Astrocyte (in vitro differentiated cells and primary cell): ENCODE data around the gene CCDC93. TPM values are rescaled to one million over a fixed set of nuclear protein-coding genes. Genes with fewer than 3 reads are reported as not detected.
A peak's percentile ranks its signal among the peaks of the same experiment; 100 is the strongest.

Source experiments
- DNase-seq: peaks from one replicate; pipeline ENCODE4 v3.0.0-alpha.2; 2010; ENCODE audit warnings: low read depth
- FAIRE-seq: peaks from 2 replicates; lab custom pipeline; 2011; peaks lifted over from hg19 to GRCh38; lab: Jason Lieb, UNC
- H2AFZ ChIP-seq: 2 replicates; pipeline ENCODE4 v1.6.0; 2012; ENCODE audit warnings: low read depth, low read length, inconsistent platforms
- H3K27ac ChIP-seq: 2 replicates; pipeline ENCODE4 v1.5.1; 2011; ENCODE audit warnings: low read depth, low read length, inconsistent platforms
- H3K27me3 ChIP-seq: 2 replicates; pipeline ENCODE4 v1.6.0; 2011; ENCODE audit warnings: low read length, inconsistent platforms; ENCODE audit not compliant: insufficient read depth
- H3K36me3 ChIP-seq: 2 replicates; pipeline ENCODE4 v1.5.1; 2011; ENCODE audit warnings: low read length, inconsistent platforms; ENCODE audit not compliant: insufficient read depth
- H3K4me1 ChIP-seq: 2 replicates; pipeline ENCODE4 v1.5.1; 2011; ENCODE audit warnings: low read length, inconsistent platforms; ENCODE audit not compliant: insufficient read depth
- H3K4me2 ChIP-seq: 2 replicates; pipeline ENCODE4 v1.6.0; 2012; ENCODE audit warnings: low read length, inconsistent platforms
- H3K4me3 ChIP-seq: 2 replicates; pipeline ENCODE4 v1.5.1; 2011; ENCODE audit warnings: low read depth, mild to moderate bottlenecking, low read length, inconsistent platforms; ENCODE audit not compliant: insufficient read depth
- H3K79me2 ChIP-seq: 2 replicates; pipeline ENCODE4 v1.6.0; 2012; ENCODE audit warnings: mild to moderate bottlenecking, low read length, inconsistent platforms; ENCODE audit not compliant: insufficient read depth
- H3K9ac ChIP-seq: 2 replicates; pipeline ENCODE4 v1.6.0; 2012; ENCODE audit warnings: mild to moderate bottlenecking, low read length, inconsistent platforms
- H3K9me3 ChIP-seq: 2 replicates; pipeline ENCODE4 v1.5.1; 2012; ENCODE audit warnings: low read depth, mild to moderate bottlenecking, low read length, inconsistent platforms; ENCODE audit not compliant: insufficient read depth
- H4K20me1 ChIP-seq: 2 replicates; pipeline ENCODE4 v1.6.0; 2012; ENCODE audit warnings: low read length, inconsistent platforms; ENCODE audit not compliant: insufficient read depth
- H3K27ac Mint-ChIP-seq: one replicate; pipeline ENCODE4 v1.8.0; 2021; ENCODE audit warnings: mild to moderate bottlenecking, mixed read lengths; ENCODE audit not compliant: unreplicated experiment
- H3K27me3 Mint-ChIP-seq: one replicate; pipeline ENCODE4 v1.8.0; 2021; ENCODE audit warnings: low read depth, mixed read lengths; ENCODE audit not compliant: unreplicated experiment
- H3K36me3 Mint-ChIP-seq: one replicate; pipeline ENCODE4 v1.8.0; 2021; ENCODE audit warnings: low read depth, mixed read lengths; ENCODE audit not compliant: unreplicated experiment
- H3K4me1 Mint-ChIP-seq: one replicate; pipeline ENCODE4 v1.8.0; 2021; ENCODE audit warnings: low read depth, mixed read lengths; ENCODE audit not compliant: unreplicated experiment
- H3K4me3 Mint-ChIP-seq: one replicate; pipeline ENCODE4 v1.8.0; 2021; ENCODE audit warnings: mild to moderate bottlenecking, moderate library complexity, mixed read lengths; ENCODE audit not compliant: unreplicated experiment
- H3K9me3 Mint-ChIP-seq: one replicate; pipeline ENCODE4 v1.8.0; 2021; ENCODE audit warnings: mild to moderate bottlenecking, mixed read lengths; ENCODE audit not compliant: unreplicated experiment
- CTCF ChIP-seq: IDR thresholded peaks from 2 replicates; pipeline ENCODE4 v1.5.1; 2011; ENCODE audit warnings: low read depth, mild to moderate bottlenecking, inconsistent platforms, low read length, moderate library complexity; ENCODE audit not compliant: insufficient read depth
- EZH2 ChIP-seq: IDR thresholded peaks from 2 replicates; pipeline ENCODE4 v1.6.1; 2012; ENCODE audit warnings: mild to moderate bottlenecking, low read length, inconsistent platforms; ENCODE audit not compliant: insufficient read depth
- total RNA-seq: library from RNA; stranded (reverse); gene quantifications from 2 replicates; pipeline ENCODE4 v1.2.1, GENCODE V29; 2021

The CCDC93 gene
- total RNA-seq, 1 donor from 2014 or later: 29.1 TPM

GRCh38 chr2:117981810-117982209, 32.1 kb downstream of the CCDC93 start:
- Histone ChIP-seq H3K9me3 (no peaks in the 10 kb centered on the region), H3K79me2 (peaks cover 3% of the 10 kb centered on the region), H3K4me3 (no peak overlapping the region), H3K36me3 (no peaks in the 10 kb centered on the region), H3K9ac (no peak overlapping the region), H3K27me3 (no peaks in the 10 kb centered on the region), H3K4me1 (peaks cover 45% of the 10 kb centered on the region), H3K4me2 (no peak overlapping the region), H3K27ac (peak overlapping the region; percentile 97), H2AFZ (no peak overlapping the region), H4K20me1 (no peaks in the 10 kb centered on the region)
- no peak for FAIRE-seq
- DNase-seq: no peak
- Mint-ChIP-seq H3K27ac (no peak overlapping the region), H3K36me3 (peaks cover 2% of the 10 kb centered on the region), H3K4me3 (no peak overlapping the region), H3K9me3 (no peaks in the 10 kb centered on the region), H3K4me1 (peaks cover 30% of the 10 kb centered on the region), H3K27me3 (no peaks in the 10 kb centered on the region)
- TF ChIP-seq EZH2 (no peak), CTCF (no peak)

DNA sequence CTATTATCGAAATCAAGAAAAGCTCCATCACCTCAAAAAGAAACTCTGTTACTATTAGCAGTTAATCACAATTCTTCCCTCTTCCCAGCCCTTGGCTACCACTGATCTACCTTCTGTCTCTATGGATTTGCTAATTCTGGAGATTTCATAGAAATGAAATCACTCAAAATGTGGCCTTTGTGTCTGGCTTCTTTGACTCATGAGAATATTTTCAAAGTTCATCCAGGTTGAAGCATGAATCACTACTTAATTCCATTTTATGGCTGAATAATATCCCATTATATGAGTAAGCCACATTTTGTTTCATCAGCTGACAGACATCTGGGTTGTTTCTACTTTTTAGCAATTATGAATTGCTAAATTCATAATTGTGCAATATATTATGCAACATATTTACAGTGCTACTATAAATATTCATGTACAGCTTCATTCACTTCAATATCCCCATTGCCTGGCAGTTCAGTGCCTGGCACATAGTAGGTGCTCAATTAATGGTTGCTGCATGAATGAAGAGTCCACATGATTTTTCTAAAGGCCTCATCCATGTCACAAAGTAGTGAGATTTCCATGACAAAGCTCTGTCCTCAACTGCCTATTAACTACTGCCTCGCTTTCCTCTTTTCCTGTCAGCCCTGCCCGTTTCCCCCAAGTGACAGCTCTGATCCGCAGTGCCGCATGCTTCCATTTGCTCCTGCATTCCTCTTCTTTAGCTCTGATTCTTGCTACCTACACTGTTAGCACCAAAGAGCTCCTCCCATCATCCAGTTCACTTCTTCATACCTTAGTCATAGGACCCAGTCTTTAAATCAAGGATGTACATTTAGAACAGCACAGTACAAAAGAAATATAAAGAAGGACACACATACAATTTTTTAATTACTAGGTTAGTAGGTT, 32.8 kb downstream of the CCDC93 start:
- Histone ChIP-seq H3K79me2 (peaks cover 3% of the 10 kb centered on the region), H3K4me3 (no peak overlapping the region), H3K27ac (peak overlapping the region; percentile 97), H3K9me3 (no peaks in the 10 kb centered on the region), H2AFZ (no peak overlapping the region), H3K27me3 (no peaks in the 10 kb centered on the region), H3K9ac (peak overlapping the region; percentile 81), H3K36me3 (no peaks in the 10 kb centered on the region), H3K4me1 (peaks cover 45% of the 10 kb centered on the region), H4K20me1 (no peaks in the 10 kb centered on the region), H3K4me2 (peak overlapping the region; percentile 65)
- Mint-ChIP-seq H3K27ac (peak overlapping the region; percentile 27), H3K9me3 (no peaks in the 10 kb centered on the region), H3K36me3 (peaks cover 2% of the 10 kb centered on the region), H3K4me1 (peaks cover 30% of the 10 kb centered on the region), H3K4me3 (peak overlapping the region; percentile 15), H3K27me3 (no peaks in the 10 kb centered on the region)
- peak; percentile 95 for DNase-seq
- FAIRE-seq: peak; percentile 99
- TF ChIP-seq CTCF (no peak), EZH2 (no peak)
